HG03045 (cell line): ENCODE results near the gene GPC5.

ENCODE experiments used
- ATAC-seq: cut with Tn5 transposase; IDR thresholded peaks from one replicate; pipeline ENCODE4 v1.9.1; 2021; ENCODE audit warnings: mild to moderate bottlenecking, moderate library complexity; ENCODE audit not compliant: unreplicated experiment

GPC5 gene

GRCh38 chr13:91586609-91587008, 188.2 kb downstream of the GPC5 start:
- ATAC-seq: no peak

GRCh38 chr13:91588541-91588940, 190.1 kb downstream of the GPC5 start:
- no peak for ATAC-seq

- ATAC-seq: no peak
Observed at GRCh38 chr13:91592056-91593014, 193.9 kb downstream of the GPC5 start.

GRCh38 chr13:91593456-91593855, 195.0 kb downstream of the GPC5 start:
- no peak for ATAC-seq

- no peak for ATAC-seq
Observed at GRCh38 chr13:91594061-91594460, 195.6 kb downstream of the GPC5 start.

GRCh38 chr13:91595677-91596076, 197.3 kb downstream of the GPC5 start:
- no peak for ATAC-seq

- no peak for ATAC-seq
Observed at GRCh38 chr13:91596842-91597241, 198.4 kb downstream of the GPC5 start.

- no peak for ATAC-seq
Observed at GRCh38 chr13:91598655-91599054, 200.2 kb downstream of the GPC5 start.

- ATAC-seq: no peak
Observed at GRCh38 chr13:91601273-91601672, 202.9 kb downstream of the GPC5 start.

GRCh38 chr13:91601807-91602206, 203.4 kb downstream of the GPC5 start:
- no peak for ATAC-seq

GRCh38 chr13:91609353-91609752, 210.9 kb downstream of the GPC5 start:
- ATAC-seq: no peak

GRCh38 chr13:91618315-91618714, 219.9 kb downstream of the GPC5 start:
- ATAC-seq: no peak

GRCh38 chr13:91620670-91621141, 222.3 kb downstream of the GPC5 start:
- ATAC-seq: no peak

GRCh38 chr13:91621161-91621560, 222.7 kb downstream of the GPC5 start:
- no peak for ATAC-seq

GRCh38 chr13:91621963-91622362, 223.5 kb downstream of the GPC5 start:
- no peak for ATAC-seq

GRCh38 chr13:91622778-91623550, 224.5 kb downstream of the GPC5 start:
- ATAC-seq: no peak

GRCh38 chr13:91627952-91628739, 229.7 kb downstream of the GPC5 start:
- no peak for ATAC-seq

- no peak for ATAC-seq
Observed at GRCh38 chr13:91630946-91631345, 232.5 kb downstream of the GPC5 start.

- ATAC-seq: no peak
Observed at GRCh38 chr13:91632086-91632485, 233.7 kb downstream of the GPC5 start.

- ATAC-seq: no peak
Observed at GRCh38 chr13:91639330-91639729, 240.9 kb downstream of the GPC5 start.

- ATAC-seq: no peak
Observed at GRCh38 chr13:91643394-91643793, 245.0 kb downstream of the GPC5 start.
